Vagina (tissue), 2 donors: ENCODE data around the gene PIK3R5. TPM values are rescaled to one million over a fixed set of nuclear protein-coding genes. Genes with fewer than 3 reads are reported as not detected.

Experiments used
- DNase-seq, 2 donors: peaks; one replicate each; pipeline ENCODE4 v3.0.0-alpha.2; 2017; ENCODE audit errors: extremely low spot score in 2 of 2
- H3K27ac ChIP-seq: fragments of 200-600 bp; sonication (generic); one replicate; pipeline ENCODE4 v1.5.1; 2019
- H3K27me3 ChIP-seq: fragments of 200-600 bp; sonication (generic); one replicate; pipeline ENCODE4 v1.5.1; 2019
- H3K36me3 ChIP-seq, 2 donors: fragments of 200-600 bp; sonication (generic); one replicate each; pipeline ENCODE4 v1.5.1; 2017 to 2019
- H3K4me1 ChIP-seq: fragments of 200-600 bp; sonication (generic); one replicate; pipeline ENCODE4 v1.5.1; 2019
- H3K4me3 ChIP-seq, 2 donors: fragments of 200-600 bp; sonication (generic); 1 replicate in 1 of 2; 2 replicates in 1 of 2; pipeline ENCODE4 v1.5.1; 2016 to 2019
- H3K9me3 ChIP-seq: fragments of 200-600 bp; sonication (generic); one replicate; pipeline ENCODE4 v1.5.1; 2019
- POLR2A ChIP-seq, 2 donors: fragments of 450-650 bp; IDR thresholded peaks; one replicate each; pipeline ENCODE4 v1.6.1; 2017; ENCODE audit warnings: antibody characterized with exemption in 2 of 2, mild to moderate bottlenecking in 2 of 2, moderate library complexity in 2 of 2
- POLR2AphosphoS5 ChIP-seq, 2 donors: sonication (generic); formaldehyde crosslinking; IDR thresholded peaks; one replicate each; pipeline ENCODE4 v1.9.0; 2017; ENCODE audit warnings: antibody characterized with exemption in 2 of 2, mild to moderate bottlenecking in 2 of 2, low read depth in 1 of 2; ENCODE audit not compliant: insufficient read depth in 1 of 2
- intact Hi-C: fragments of 100-400 bp; cut with DNase I; formaldehyde crosslinking; loops from one replicate; pipeline ENCODE4 v1.15.1; 2023
- total RNA-seq: library from RNA; depleted of rRNA; stranded (reverse); fragments of >200 nt; gene quantifications from one replicate; pipeline ENCODE4 v1.2.3, GENCODE V29; 2016
- TF ChIP-seq, protein P1 (sequence below), 3 experiments: fragments of 450-650 bp in 2 of 3; fragments of 200-600 bp in 1 of 3; sonication (generic) in 1 of 3; IDR thresholded peaks; one replicate each; pipeline ENCODE4 v1.5.1; 2017 to 2019; ENCODE audit warnings: antibody characterized with exemption in 3 of 3, mild to moderate bottlenecking in 2 of 3, moderate library complexity in 2 of 3

Gene PIK3R5
- total RNA-seq, 1 donor from 2014 or later: 10.6 TPM

DNA sequence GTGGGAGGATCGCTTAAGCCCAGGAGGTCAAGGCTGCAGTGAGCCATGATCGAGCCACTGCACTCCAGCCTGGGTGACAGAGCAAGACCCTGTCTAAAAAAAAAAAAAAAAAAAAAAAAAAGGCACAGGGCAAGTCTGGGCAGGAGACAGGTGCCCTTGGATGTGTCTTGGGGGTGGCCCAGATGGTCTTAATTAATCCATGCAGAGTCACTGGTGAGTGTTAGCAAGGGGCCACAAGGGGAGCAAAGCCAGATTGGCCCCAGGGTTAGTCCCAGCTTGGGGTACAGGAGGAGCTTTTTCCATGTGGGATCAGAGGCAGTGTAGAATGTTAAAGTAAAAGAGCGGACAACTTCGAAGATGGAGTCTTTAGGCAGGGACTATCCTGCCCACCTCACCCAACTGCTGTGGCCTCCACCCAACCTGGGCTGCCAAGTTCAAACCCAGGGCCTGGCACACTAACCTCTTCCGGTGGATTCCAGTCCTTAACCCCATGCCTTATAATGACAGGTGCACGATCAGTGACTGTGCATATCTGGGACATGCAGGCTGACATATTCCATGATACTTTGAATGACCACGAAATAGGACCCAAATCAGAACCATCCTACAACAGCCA lies 134.2 kb downstream of the PIK3R5 start:
- Histone ChIP-seq H3K27ac (no peak overlapping the region), H3K27me3 (no peaks in the 10 kb centered on the region), H3K4me3 (no peak overlapping the region), H3K36me3 (no peaks in the 10 kb centered on the region), H3K4me1 (no peaks in the 10 kb centered on the region), H3K9me3 (no peaks in the 10 kb centered on the region)
- peak in 1 of 2 donors; percentile 52 for DNase-seq
- TF ChIP-seq POLR2AphosphoS5 (IDR thresholded peaks at IDR 0.05; ENCODE audit: insufficient read depth in 1 of 2, low read depth in 1 of 2) (no peak), POLR2A (IDR thresholded peaks at IDR 0.05) (no peak)
- TF ChIP-seq, protein P1, sequence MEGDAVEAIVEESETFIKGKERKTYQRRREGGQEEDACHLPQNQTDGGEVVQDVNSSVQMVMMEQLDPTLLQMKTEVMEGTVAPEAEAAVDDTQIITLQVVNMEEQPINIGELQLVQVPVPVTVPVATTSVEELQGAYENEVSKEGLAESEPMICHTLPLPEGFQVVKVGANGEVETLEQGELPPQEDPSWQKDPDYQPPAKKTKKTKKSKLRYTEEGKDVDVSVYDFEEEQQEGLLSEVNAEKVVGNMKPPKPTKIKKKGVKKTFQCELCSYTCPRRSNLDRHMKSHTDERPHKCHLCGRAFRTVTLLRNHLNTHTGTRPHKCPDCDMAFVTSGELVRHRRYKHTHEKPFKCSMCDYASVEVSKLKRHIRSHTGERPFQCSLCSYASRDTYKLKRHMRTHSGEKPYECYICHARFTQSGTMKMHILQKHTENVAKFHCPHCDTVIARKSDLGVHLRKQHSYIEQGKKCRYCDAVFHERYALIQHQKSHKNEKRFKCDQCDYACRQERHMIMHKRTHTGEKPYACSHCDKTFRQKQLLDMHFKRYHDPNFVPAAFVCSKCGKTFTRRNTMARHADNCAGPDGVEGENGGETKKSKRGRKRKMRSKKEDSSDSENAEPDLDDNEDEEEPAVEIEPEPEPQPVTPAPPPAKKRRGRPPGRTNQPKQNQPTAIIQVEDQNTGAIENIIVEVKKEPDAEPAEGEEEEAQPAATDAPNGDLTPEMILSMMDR (IDR thresholded peaks at IDR 0.05): no peak
- intact Hi-C loops: no loop called here

DNA sequence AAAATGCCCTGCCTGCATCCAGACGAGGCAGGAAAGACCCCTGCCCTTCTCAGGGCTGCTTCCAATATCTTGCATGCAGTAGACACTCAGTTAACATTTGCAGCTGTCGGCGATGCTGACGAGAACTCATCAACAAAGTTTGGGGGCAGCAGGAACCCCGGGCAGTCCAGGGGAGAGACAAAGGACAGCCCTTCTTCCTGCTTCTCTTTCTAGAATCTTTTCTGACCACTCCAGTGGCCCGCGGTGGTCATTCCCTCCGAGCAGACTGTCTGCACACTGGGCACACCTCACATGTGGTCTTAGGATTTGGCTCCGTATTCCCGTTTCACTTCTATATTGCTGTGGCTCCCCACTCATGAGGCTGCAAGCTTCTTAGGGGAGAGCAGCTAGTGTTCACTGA lies 135.4 kb downstream of the PIK3R5 start:
- H3K27me3 ChIP-seq: no peaks in the 10 kb centered on the region

DNA sequence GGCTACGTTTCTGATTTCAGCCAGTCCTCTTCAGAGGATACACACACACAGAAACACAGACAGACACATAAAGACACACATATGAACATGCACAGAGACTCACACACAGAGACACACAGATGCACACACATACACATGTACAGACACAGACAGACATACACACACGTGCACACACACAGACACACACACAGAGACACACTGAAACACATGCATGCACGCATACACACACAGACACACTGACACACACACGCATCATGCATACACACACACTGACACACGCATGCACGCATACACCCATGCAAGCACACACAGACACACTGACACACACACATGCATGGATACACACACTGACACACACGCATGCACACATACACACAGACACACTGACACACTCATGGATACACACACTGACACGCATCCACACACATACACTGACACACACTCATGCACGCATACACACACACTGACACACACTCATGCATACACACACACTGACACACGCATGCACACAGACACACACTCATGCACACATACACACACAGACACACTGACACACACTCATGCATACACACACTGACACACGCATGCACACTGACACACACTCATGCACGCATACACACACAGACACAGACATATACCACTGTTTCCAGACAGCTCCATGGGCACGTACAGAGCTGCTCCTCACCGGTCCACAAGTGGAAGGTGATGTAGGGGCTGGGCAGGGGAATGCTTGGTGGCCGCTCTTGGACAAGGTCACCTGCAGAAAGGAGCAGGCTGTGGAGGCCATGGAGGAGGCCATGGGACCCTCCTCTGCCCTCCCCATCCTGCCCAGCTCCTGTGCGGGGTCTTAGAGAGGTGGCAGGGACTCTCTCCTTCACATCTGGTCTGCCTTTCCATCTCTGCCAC lies 136.2 kb downstream of the PIK3R5 start:
- no peaks in the 10 kb centered on the region for H3K27me3 ChIP-seq
- no peaks in the 10 kb centered on the region for H3K9me3 ChIP-seq
- no peak overlapping the region for H3K4me3 ChIP-seq
- H3K27ac ChIP-seq: no peak overlapping the region
- intact Hi-C loops: no loop called here
- no peaks in the 10 kb centered on the region for H3K4me1 ChIP-seq
- TF ChIP-seq, protein P1 (IDR thresholded peaks at IDR 0.05): no peak
- no peak for TF ChIP-seq POLR2A (IDR thresholded peaks at IDR 0.05)
- DNase-seq: peak in 1 of 2 donors; percentile 27
- H3K36me3 ChIP-seq: no peaks in the 10 kb centered on the region

More for the DNA sequence above, 135.4 kb downstream of the PIK3R5 start:
- no peaks in the 10 kb centered on the region for H3K4me1 ChIP-seq
- no peak for DNase-seq
- H3K36me3 ChIP-seq: no peaks in the 10 kb centered on the region
- intact Hi-C loops: no loop called here
- no peak overlapping the region for H3K27ac ChIP-seq
- H3K9me3 ChIP-seq: no peaks in the 10 kb centered on the region
- H3K4me3 ChIP-seq: no peak overlapping the region
- TF ChIP-seq POLR2A (IDR thresholded peaks at IDR 0.05): no peak
- no peak for TF ChIP-seq POLR2AphosphoS5 (IDR thresholded peaks at IDR 0.05; ENCODE audit: insufficient read depth in 1 of 2, low read depth in 1 of 2)
- TF ChIP-seq, protein P1 (IDR thresholded peaks at IDR 0.05): no peak

Other genes with a start within 250 kb of the PIK3R5 start
- gene CCDC42, start 220.9 kb downstream of the PIK3R5 start, total RNA-seq: not detected
- not detected for gene SPDYE4, start 207.2 kb downstream of the PIK3R5 start, total RNA-seq
- not detected for gene MFSD6L, start 166.3 kb downstream of the PIK3R5 start, total RNA-seq
- gene PIK3R6, start 98.0 kb downstream of the PIK3R5 start, total RNA-seq: 3.2 TPM
- 4.7 TPM for gene NTN1, start 55.8 kb upstream of the PIK3R5 start, total RNA-seq